Heart left ventricle (tissue), 16 donors: ENCODE data around the gene ATG9B. TPM values are rescaled to one million over a fixed set of nuclear protein-coding genes. Genes with fewer than 3 reads are reported as not detected.

Experiments used
- ATAC-seq, 4 donors: fragments of 200-7000 bp; cut with Tn5 transposase; one replicate each; pipeline ENCODE4 v1.9.1; 2020 to 2022; ENCODE audit warnings: moderate library complexity in 4 of 4, mild to moderate bottlenecking in 3 of 4, moderate number of reproducible peaks in 1 of 4
- DNase-seq, 5 donors: peaks; one replicate each; pipeline ENCODE4 v3.0.0-alpha.2; 2020
- H3K27ac ChIP-seq, 12 donors: fragments of 200-600 bp; sonication (generic) in 4 of 12; one replicate each; pipeline versions ENCODE4 v1.5.0 to v1.8.0; 2016 to 2022; ENCODE audit warnings: mild to moderate bottlenecking in 2 of 12
- H3K27me3 ChIP-seq, 9 donors: fragments of 200-600 bp; sonication (generic) in 2 of 9; one replicate each; pipeline versions ENCODE4 v1.5.1 to v1.8.0; 2016 to 2022; ENCODE audit warnings: mild to moderate bottlenecking in 3 of 9
- H3K36me3 ChIP-seq, 9 donors: fragments of 200-600 bp; sonication (generic) in 2 of 9; one replicate each; pipeline versions ENCODE4 v1.5.0 to v1.8.0; 2018 to 2022; ENCODE audit warnings: mild to moderate bottlenecking in 2 of 9
- H3K4me1 ChIP-seq, 12 donors: fragments of 200-600 bp; sonication (generic) in 4 of 12; one replicate each; pipeline versions ENCODE4 v1.5.0 to v1.8.0; 2016 to 2022; ENCODE audit warnings: mild to moderate bottlenecking in 3 of 12
- H3K4me3 ChIP-seq, 12 donors: fragments of 200-600 bp; sonication (generic) in 4 of 12; one replicate each; pipeline versions ENCODE4 v1.5.0 to v1.8.0; 2017 to 2022; ENCODE audit warnings: mild to moderate bottlenecking in 9 of 12, moderate library complexity in 4 of 12
- H3K9me3 ChIP-seq, 12 donors: fragments of 200-600 bp; sonication (generic) in 4 of 12; one replicate each; pipeline versions ENCODE4 v1.5.0 to v1.8.0; 2016 to 2022; ENCODE audit warnings: mild to moderate bottlenecking in 1 of 12
- CTCF ChIP-seq, 12 donors: fragments of 200-600 bp; sonication (generic) in 4 of 12; IDR thresholded peaks; one replicate each; pipeline versions ENCODE4 v1.5.0 to v1.8.0; 2018 to 2022; ENCODE audit warnings: antibody characterized with exemption in 12 of 12, mild to moderate bottlenecking in 5 of 12
- POLR2A ChIP-seq, 2 donors: fragments of 450-650 bp; IDR thresholded peaks; one replicate each; pipeline ENCODE4 v1.6.1; 2017; ENCODE audit warnings: antibody characterized with exemption in 2 of 2, mild to moderate bottlenecking in 2 of 2, moderate library complexity in 2 of 2
- WGBS, 4 donors: extraction: QIAGEN DNeasy Blood & Tissue Kit in 2 of 4; methylation state at CpG; one replicate each; pipeline versions ENCODE4 v1.1.5 to v1.1.7; 2013 to 2018; 5-methylcytosine and 5-hydroxymethylcytosine counted together
- intact Hi-C, 10 donors: fragments of 100-400 bp; cut with DNase I; formaldehyde crosslinking; loops; one replicate each; pipeline versions ENCODE4 v1.11.1 to v1.14.2; 2022
- polyA plus RNA-seq, 2 donors: library from polyadenylated mRNA; stranded (reverse); fragments of 200-250 nt; gene quantifications; one replicate each; pipeline ENCODE4 v1.2.3, GENCODE V29; 2013
- total RNA-seq, 9 donors: library from RNA; depleted of rRNA in 2 of 9; stranded (reverse); fragments of >200 nt in 2 of 9; fragmentation: NEBNext Ultra II Directional in 3 of 9; extraction: Animal tissue kit (Norgen Biotek cat#: 25700) in 3 of 9; gene quantifications; one replicate each; pipeline versions ENCODE4 v1.1.0 to v1.2.4, GENCODE V29; 2016 to 2023
- donor health status: ischemic (EF 13 %, LVEDD 7.1; RV severe dilation, severe dysfunction).
- donor health status: healthy with polysubstance abuse.
- donor health status: DM: no; HTN: yes; CAD: no.
- donor health status: DM: no; HTN: no; CAD: no.
- donor health status: ischemic (EF 25% LVEDD 6.9; RV normal size, moderate dysfunction).
- donor health status: ischemic (EF 25% LVEDD 5.7; RV mildly dilated, moderate dysfunction).
- donor health status: healthy.
- donor health status: DM: yes; HTN: yes; CAD: no.
- donor health status: ischemic (EF 35%, LVEDD 5.7; RV mildly dilated, moderate dysfunction).
- donor health status: nonischemic (EF 11% LVEDD 7.7; RV severe dilation, severe dysfunction).
- donor health status: DM: yes; HTN: yes; CAD: no.
- donor health status: PGD.
- donor health status: ischemic (EF 29% LVEDD 5.4; RV normal size, mild dysfunction).
- donor health status: nonischemic (EF 23%, LVEDD 6.1; RV moderate dilation, normal function).

Gene ATG9B
- total and polyA plus RNA-seq, 11 donors: 0.07 to 1.0 (median 0.32) TPM; not detected in 7

GRCh38 chr7:150979713-150980390 is 44.4 kb downstream of the ATG9B start:
- Histone ChIP-seq H3K36me3 (no peaks in the 10 kb centered on the region), H3K4me3 (no peak overlapping the region), H3K27ac (peak overlapping the region in 9 of 12 donors; percentile 43 to 99 (median 70)), H3K27me3 (peaks cover 5 to 69% (median 13%) of the 10 kb centered on the region in 9 donors), H3K9me3 (no peaks in the 10 kb centered on the region), H3K4me1 (peaks cover 0 to 43% (median 19%) of the 10 kb centered on the region in 12 donors)
- no peak for ATAC-seq
- peak in 2 of 5 donors; percentile 32 to 55 for DNase-seq
- TF ChIP-seq POLR2A (IDR thresholded peaks at IDR 0.05) (no peak), CTCF (IDR thresholded peaks at IDR 0.05) (no peak)
- intact Hi-C loops: loop anchor here in 4 of 10 donors (2.0 to 10.0 kb wide), 3 partner anchors 15 to 195 kb away; no protein-coding TSS in a partner anchor
- 37 to 45% (median 40%) methylated on average over 5 to 7 of the region's 7 CpGs for WGBS, 4 donors

- DNase-seq (peak; percentile 69 to 87 (median 86)), ATAC-seq (peak; percentile 25 to 61 (median 50))
- Histone ChIP-seq H3K9me3 (no peaks in the 10 kb centered on the region), H3K4me3 (peak within 1 kb of the TSS; percentile 32 to 74 (median 52)), H3K27ac (peak within 1 kb of the TSS; percentile 67 to 99 (median 89)), H3K4me1 (peaks cover 0 to 59% (median 29%) of the 10 kb centered on the region in 12 donors), H3K27me3 (peaks cover 6 to 82% (median 21%) of the 10 kb centered on the region in 9 donors), H3K36me3 (no peaks in the 10 kb centered on the region)
- no peak for TF ChIP-seq CTCF (IDR thresholded peaks at IDR 0.05)
- TF ChIP-seq POLR2A (IDR thresholded peaks at IDR 0.05): peak in 1 of 2 donors; percentile 41
- intact Hi-C loops: loop anchor here in 2 of 10 donors (2.0 to 10.0 kb wide), 3 partner anchors 13 to 193 kb away; no protein-coding TSS in a partner anchor
- 1 to 3% (median 1%) methylated on average over 12 to 81 of the region's 81 CpGs for WGBS, 4 donors
These were observed 46.0 kb downstream of the ATG9B start, which contains the start of gene KCNH2 for GRCh38 chr7:150978126-150978789. KCNH2 (minus strand) TSS chr7:150978321; CDS start chr7:150977913, 408 bp downstream.

- Histone ChIP-seq H3K27ac (peak overlapping the region; percentile 67 to 99 (median 88)), H3K36me3 (no peaks in the 10 kb centered on the region), H3K27me3 (peaks cover 6 to 79% (median 21%) of the 10 kb centered on the region in 9 donors), H3K9me3 (no peaks in the 10 kb centered on the region), H3K4me1 (peaks cover 0 to 66% (median 31%) of the 10 kb centered on the region in 12 donors), H3K4me3 (peak overlapping the region; percentile 32 to 74 (median 52))
- 2 to 5% (median 4%) methylated on average over 24 to 62 of the region's 62 CpGs for WGBS, 4 donors
- DNase-seq (peak in 3 of 5 donors; percentile 59 to 72 (median 66)), ATAC-seq (peak in 2 of 4 donors; percentile 2 to 20)
- TF ChIP-seq CTCF (IDR thresholded peaks at IDR 0.05) (no peak), POLR2A (IDR thresholded peaks at IDR 0.05) (no peak)
- intact Hi-C loops: loop anchor here in 2 of 10 donors (2.0 to 10.0 kb wide), 3 partner anchors 13 to 193 kb away; no protein-coding TSS in a partner anchor
These were observed 46.7 kb downstream of the ATG9B start for GRCh38 chr7:150977382-150978125.
